ENCODE measurements around the gene YBX2. TPM values are rescaled to one million over a fixed set of nuclear protein-coding genes. Genes with fewer than 3 reads are reported as not detected.
A peak's percentile ranks its signal among the peaks of the same experiment; 100 is the strongest.

YBX2 gene
- total RNA-seq (2021; ENCODE audit: unreplicated experiment), result 54.9 TPM
- 59.7 TPM for polyA plus RNA-seq (2012; ENCODE audit: insufficient read length)
- percentile 57 among the genes with signal in this experiment for Bru-seq, nascent RNA
- BruChase-seq, experiment 1, labeled RNA remaining after a 2-hour chase, result percentile 76 among the genes with signal in this experiment
- BruChase-seq, experiment 2, labeled RNA remaining after a 6-hour chase, result percentile 82 among the genes with signal in this experiment
- long read RNA-seq, full-length matches to known transcripts, result 25 of 36 reads
- long read RNA-seq, partial matches to known transcripts, result 7 of 36 reads
- long read RNA-seq, other reads (novel, unspliced or antisense), result 4 of 36 reads

- peaks cover 17% of the 10 kb centered on the region for H3K4me1 ChIP-seq (ENCODE audit: control insufficient read depth, insufficient read depth, low read length)
- DNase-seq (ENCODE audit: low read depth, low spot score) (no peak), ATAC-seq (peak; percentile 89)
- no TSS peak for BruUV-seq (replicated peaks)
- no peaks in the 10 kb centered on the region for H3K27me3 ChIP-seq (ENCODE audit: control insufficient read depth, insufficient read depth, low read length)
- ChIA-PET POLR2A (no interaction called here), CTCF (no interaction called here)
- intact Hi-C loops (cut with micrococcal nuclease; ENCODE audit: unreplicated experiment), result no loop called here
- no peak for TF ChIP-seq CTCF (IDR thresholded peaks at IDR 0.05)
- TF ChIP-seq SIN3A (IDR thresholded peaks at IDR 0.05; ENCODE audit: borderline replicate concordance, insufficient read depth, low read depth, low read length), result 0 out of 2 replicates have a peak, but pooled peaks have one; percentile 39
- H3K27ac ChIP-seq (ENCODE audit: low read length), result peak within 1 kb of the TSS; percentile 68
- peak within 1 kb of the TSS; percentile 41 to 56 for H3K4me3 ChIP-seq (ENCODE audit: low read depth in 2 of 2, low read length in 2 of 2)
- no peaks in the 10 kb centered on the region for H3K36me3 ChIP-seq (ENCODE audit: control insufficient read depth, insufficient read depth, low read length)
- in situ Hi-C loops (cut with HindIII; ENCODE audit: low pct_unique_long_range_greater_than_20kb, low sequenced_read_pairs), result no loop called here
- no peaks in the 10 kb centered on the region for H3K9me3 ChIP-seq (ENCODE audit: control insufficient read depth, insufficient read depth, low read depth, low read length)
Observed at GRCh38 chr17:7294614-7295153, at the start of gene YBX2. YBX2 (minus strand) TSS chr17:7294639; CDS start chr17:7294500, 139 bp downstream.

- no peak for ATAC-seq
Observed at GRCh38 chr17:7343250-7343649, 48.8 kb upstream of the YBX2 start.

More at GRCh38 chr17:7343250-7343649, 48.8 kb upstream of the YBX2 start:
- DNase-seq (ENCODE audit: low read depth, low spot score), result no peak
- no peak overlapping the region for H3K4me3 ChIP-seq (ENCODE audit: low read depth in 2 of 2, low read length in 2 of 2)
- in situ Hi-C loops (cut with HindIII; ENCODE audit: low pct_unique_long_range_greater_than_20kb, low sequenced_read_pairs), result no loop called here
- TF ChIP-seq REST (IDR thresholded peaks at IDR 0.05; ENCODE audit: insufficient read depth in 1 of 2, low read depth in 2 of 2, low read length in 1 of 2), result no peak
- no peak for TF ChIP-seq CTCF (IDR thresholded peaks at IDR 0.05)
- TF ChIP-seq SIN3A (IDR thresholded peaks at IDR 0.05; ENCODE audit: borderline replicate concordance, insufficient read depth, low read depth, low read length), result no peak
- no peak for TF ChIP-seq POLR2AphosphoS5 (IDR thresholded peaks at IDR 0.05; ENCODE audit: low read depth, low read length)
- no peak for TF ChIP-seq TCF7L2 (IDR thresholded peaks at IDR 0.05; ENCODE audit: low read depth, low read length)
- H3K27ac ChIP-seq (ENCODE audit: low read length), result no peak overlapping the region
- no peaks in the 10 kb centered on the region for H3K36me3 ChIP-seq (ENCODE audit: control insufficient read depth, insufficient read depth, low read length)
- BruUV-seq (replicated peaks), result no TSS peak
- ChIA-PET POLR2A (no interaction called here), CTCF (interaction anchor here (0.7 kb wide), 1 partner anchor 24 kb away, joined by 5 read pairs; no protein-coding TSS in a partner anchor)
- no peaks in the 10 kb centered on the region for H3K9me3 ChIP-seq (ENCODE audit: control insufficient read depth, insufficient read depth, low read depth, low read length)
- no peaks in the 10 kb centered on the region for H3K4me1 ChIP-seq (ENCODE audit: control insufficient read depth, insufficient read depth, low read length)
- H3K27me3 ChIP-seq (ENCODE audit: control insufficient read depth, insufficient read depth, low read length), result no peaks in the 10 kb centered on the region
- intact Hi-C loops (cut with micrococcal nuclease; ENCODE audit: unreplicated experiment), result no loop called here

Measured in Panc1 (cell line).